ENCODE measurements around the gene DSPP.
A peak's percentile ranks its signal among the peaks of the same experiment; 100 is the strongest.

DSPP gene

DNA sequence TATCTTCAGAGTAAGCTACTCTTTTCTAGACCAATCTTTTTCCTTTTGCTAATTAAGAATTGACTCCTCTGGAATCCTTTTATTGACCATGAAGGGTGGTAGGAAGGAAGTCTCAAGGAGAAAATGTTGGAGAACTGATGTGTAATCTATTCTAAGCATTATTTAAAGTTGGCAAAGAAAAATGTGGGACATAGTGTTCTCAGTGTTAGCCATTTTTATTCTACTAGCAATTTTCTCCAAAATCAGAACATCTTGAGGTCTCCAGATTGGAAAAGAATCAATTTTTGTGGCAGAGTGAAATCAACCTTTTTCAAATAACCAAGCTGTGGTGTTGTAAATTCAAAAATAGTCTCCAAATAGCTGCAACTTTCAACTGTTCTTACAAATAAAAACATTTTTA lies 23.3 kb downstream of the DSPP start:
- no peak for DNase-seq (ENCODE audit: low spot score)

DNA sequence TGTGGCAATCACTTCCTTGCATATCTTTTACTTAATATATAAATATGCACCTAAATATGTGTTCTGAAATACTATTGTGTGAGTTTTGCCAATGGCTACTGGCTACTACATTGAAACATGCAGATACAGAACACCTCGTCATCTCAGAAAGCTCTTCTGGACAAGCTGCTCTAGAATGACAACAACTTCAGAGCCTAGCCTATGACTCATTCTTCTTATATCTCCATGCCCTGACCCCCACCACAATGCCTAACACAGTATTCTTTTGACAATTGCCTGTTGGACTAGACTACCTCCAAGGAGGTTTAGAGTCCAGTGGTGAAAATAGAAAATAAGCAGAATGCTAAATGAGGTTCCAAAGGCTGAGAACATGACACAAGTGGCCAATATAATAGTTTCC lies 24.1 kb downstream of the DSPP start:
- DNase-seq (ENCODE audit: low spot score), result no peak

DNA sequence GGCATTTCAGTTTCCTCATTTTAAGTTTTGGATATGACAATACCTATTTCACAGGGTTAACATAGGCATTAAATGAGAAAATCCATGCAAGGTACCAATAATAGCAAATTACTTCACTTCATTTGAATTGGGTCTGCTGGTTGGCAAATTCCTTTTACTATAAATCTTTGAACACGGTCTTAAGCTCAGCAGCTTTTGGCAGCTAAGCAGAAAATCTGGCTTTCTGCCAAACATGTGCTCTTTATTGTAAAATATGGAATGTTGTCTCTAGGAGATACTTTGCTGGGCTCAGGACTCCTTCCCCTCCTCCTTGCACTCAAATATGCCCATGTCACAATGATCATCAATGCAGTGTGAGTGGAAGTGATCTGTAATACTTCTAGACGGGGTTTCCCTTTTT lies 24.9 kb downstream of the DSPP start:
- peak; percentile 11 for DNase-seq (ENCODE audit: low spot score)

- no peak for DNase-seq (ENCODE audit: low spot score)
Measured at GRCh38 chr4:87644286-87644685, 36.0 kb downstream of the DSPP start.

GRCh38 chr4:87649980-87650379 lies 41.7 kb downstream of the DSPP start, which contains the start of gene DMP1:
Gene DMP1 (plus strand): TSS chr4:87650280. CDS start chr4:87656493, 6,213 bp downstream.
- DNase-seq (ENCODE audit: low spot score), result no peak

DNA sequence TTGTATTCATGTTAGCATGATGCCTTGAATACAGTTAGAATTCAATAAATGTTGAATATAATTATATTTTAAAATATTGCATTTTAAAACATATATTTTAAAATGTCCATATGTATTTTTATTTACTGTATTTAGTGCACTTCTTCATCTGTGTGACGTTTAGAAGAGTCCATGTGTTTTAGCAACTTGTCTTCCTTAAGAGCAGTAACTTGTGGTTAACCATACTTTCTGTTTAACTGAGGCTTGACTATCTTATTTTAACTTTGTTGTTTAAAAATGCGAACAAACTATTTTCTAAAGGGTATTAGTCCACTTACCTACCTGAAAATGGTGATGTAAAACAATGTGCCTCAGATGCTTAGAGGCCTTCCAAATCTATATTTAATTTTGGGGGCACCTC lies 42.6 kb downstream of the DSPP start:
- no peak for DNase-seq (ENCODE audit: low spot score)

- DNase-seq (ENCODE audit: low spot score), result no peak
Measured at GRCh38 chr4:87651941-87652340, 43.6 kb downstream of the DSPP start.

DNA sequence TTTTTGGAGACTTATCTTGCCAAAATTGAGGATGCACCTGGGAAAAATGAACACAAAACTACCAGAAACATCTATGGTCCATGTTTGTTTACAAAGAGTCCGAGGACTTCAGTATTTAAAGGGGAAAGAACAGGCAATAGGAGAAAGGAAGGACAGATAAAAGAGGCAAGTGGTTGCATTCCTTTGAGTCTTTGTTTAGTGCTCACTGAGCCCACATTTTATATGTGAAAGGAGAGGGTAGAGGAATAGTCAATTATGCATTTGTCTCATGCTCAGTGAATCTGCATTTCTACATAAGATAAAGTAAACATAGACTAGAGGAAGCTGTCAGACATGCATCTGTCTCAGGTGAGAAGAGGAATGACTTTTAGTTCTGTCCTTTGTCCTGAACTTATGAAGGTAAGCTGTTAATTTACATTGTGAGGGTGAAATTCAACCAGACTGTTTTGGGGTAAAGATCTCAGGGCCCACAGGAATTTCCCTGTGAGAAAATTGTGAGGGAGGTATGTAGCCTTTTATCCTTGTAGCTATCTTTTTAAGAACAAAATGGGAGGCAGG lies 46.2 kb downstream of the DSPP start:
- no peak for DNase-seq (ENCODE audit: low spot score)

DNA sequence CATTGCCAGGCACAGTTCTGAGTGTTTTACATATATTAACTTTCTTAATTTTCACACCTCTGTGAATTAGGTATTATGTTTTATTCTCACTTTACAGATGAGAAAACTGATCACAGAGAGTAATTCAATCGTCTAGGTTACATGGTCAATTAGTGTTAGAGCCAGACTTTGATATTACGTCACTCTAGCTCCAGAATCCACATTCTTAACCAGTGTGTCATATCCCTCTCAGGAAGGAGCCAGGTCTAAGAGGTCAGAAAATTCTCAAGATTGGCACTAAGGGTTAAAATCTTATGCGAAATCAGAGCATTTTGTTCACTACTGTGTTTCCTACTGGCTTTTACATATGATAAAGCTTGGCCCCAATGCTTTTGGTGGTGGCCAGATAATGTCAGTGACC lies 49.2 kb downstream of the DSPP start:
- DNase-seq (ENCODE audit: low spot score), result no peak

DNA sequence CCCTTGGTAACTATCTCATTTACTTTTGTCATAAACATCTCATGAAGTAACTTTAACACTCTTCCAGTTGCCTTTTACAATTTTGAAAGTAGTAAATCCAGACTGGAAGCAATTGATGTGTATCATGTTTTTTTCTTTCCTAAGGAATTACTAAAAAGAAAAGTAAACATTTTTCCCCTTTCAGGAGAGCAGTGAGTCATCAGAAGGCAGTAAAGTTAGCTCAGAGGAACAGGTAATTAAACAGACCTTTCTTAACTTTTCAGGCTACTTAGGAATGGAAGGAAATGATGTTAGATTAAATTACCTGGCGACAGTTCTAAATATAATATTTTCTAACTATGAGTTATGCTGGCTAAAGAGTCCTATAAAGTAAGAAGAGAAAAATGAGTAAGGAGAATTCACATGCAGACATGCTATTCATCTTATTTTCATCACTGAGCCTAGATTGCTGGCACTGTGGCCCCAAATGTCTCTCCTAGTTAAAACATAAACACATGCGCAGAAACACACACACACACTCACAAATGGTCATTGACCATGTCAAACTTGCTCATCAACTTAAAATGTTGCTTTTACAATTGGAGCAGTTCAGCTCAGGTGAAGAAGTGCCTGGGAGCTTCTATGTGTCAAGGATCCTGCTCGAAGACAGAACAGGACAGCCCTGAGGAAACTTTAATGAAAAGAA lies 51.1 kb downstream of the DSPP start:
- no peak for DNase-seq (ENCODE audit: low spot score)

DNA sequence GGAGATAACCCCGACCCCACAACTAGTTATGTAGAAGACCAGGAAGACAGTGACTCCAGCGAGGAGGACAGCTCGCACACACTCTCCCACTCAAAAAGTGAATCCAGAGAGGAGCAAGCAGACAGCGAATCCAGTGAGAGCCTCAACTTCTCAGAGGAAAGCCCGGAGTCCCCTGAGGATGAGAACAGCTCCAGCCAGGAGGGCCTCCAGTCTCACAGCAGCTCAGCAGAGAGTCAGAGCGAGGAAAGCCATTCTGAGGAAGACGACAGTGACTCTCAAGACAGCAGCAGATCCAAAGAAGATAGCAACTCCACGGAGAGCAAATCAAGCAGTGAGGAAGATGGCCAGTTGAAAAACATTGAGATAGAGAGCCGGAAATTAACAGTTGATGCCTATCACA lies 54.5 kb downstream of the DSPP start:
- no peak for DNase-seq (ENCODE audit: low spot score)
